H9 (cell line): ENCODE results near the gene GANAB. TPM values are rescaled to one million over a fixed set of nuclear protein-coding genes. Genes with fewer than 3 reads are reported as not detected.

Experiments used
- DNase-seq: peaks from one replicate; pipeline ENCODE4 v3.0.0-alpha.2; 2017
- H2AFZ ChIP-seq: one replicate; pipeline ENCODE4 v1.6.1; 2013; ENCODE audit warnings: mild to moderate bottlenecking, low read length, control low read depth, moderate library complexity
- H2AK5ac ChIP-seq: 2 replicates; pipeline ENCODE4 v1.6.1; 2013; ENCODE audit warnings: low read length, control low read depth, mixed read lengths; ENCODE audit not compliant: insufficient read length
- H2BK120ac ChIP-seq: one replicate; pipeline ENCODE4 v1.6.1; 2013; ENCODE audit warnings: low read depth, mild to moderate bottlenecking, low read length, control low read depth, inconsistent platforms; ENCODE audit not compliant: poor library complexity, severe bottlenecking
- H2BK12ac ChIP-seq: 2 replicates; pipeline ENCODE4 v1.6.1; 2013; ENCODE audit warnings: low read length, control low read depth, mixed read lengths, low read depth; ENCODE audit not compliant: insufficient read length
- H2BK15ac ChIP-seq: 2 replicates; pipeline ENCODE4 v1.6.1; 2013; ENCODE audit warnings: low read depth, low read length, control low read depth
- H2BK20ac ChIP-seq: one replicate; pipeline ENCODE4 v1.6.1; 2013; ENCODE audit warnings: low read depth, mild to moderate bottlenecking, low read length, control low read depth, inconsistent platforms; ENCODE audit not compliant: poor library complexity, severe bottlenecking
- H2BK5ac ChIP-seq: 2 replicates; pipeline ENCODE4 v1.6.1; 2013; ENCODE audit warnings: low read length, control low read depth, mixed read lengths; ENCODE audit not compliant: insufficient read length
- H3K14ac ChIP-seq: 2 replicates; pipeline ENCODE4 v1.6.1; 2013; ENCODE audit warnings: low read length, control low read depth; ENCODE audit not compliant: insufficient read depth
- H3K18ac ChIP-seq: 2 replicates; pipeline ENCODE4 v1.6.1; 2013; ENCODE audit warnings: low read depth, mild to moderate bottlenecking, mixed read lengths, low read length, control low read depth; ENCODE audit not compliant: insufficient read length
- H3K23ac ChIP-seq: 2 replicates; pipeline ENCODE4 v1.6.1; 2013; ENCODE audit warnings: low read length, control low read depth, mixed read lengths, low read depth; ENCODE audit not compliant: insufficient read length
- H3K23me2 ChIP-seq: 2 replicates; pipeline ENCODE4 v1.6.1; 2013; ENCODE audit warnings: low read depth, mild to moderate bottlenecking, mixed read lengths, low read length, control low read depth; ENCODE audit not compliant: insufficient read length, poor library complexity, severe bottlenecking
- H3K27ac ChIP-seq: 2 replicates; pipeline ENCODE4 v1.5.1; 2013; ENCODE audit warnings: low read length, control low read depth, mixed read lengths, low read depth; ENCODE audit not compliant: insufficient read length
- H3K27me3 ChIP-seq: 2 replicates; pipeline ENCODE4 v1.6.1; 2013; ENCODE audit warnings: low read length, control low read depth, inconsistent platforms; ENCODE audit not compliant: insufficient read depth
- H3K4ac ChIP-seq: 2 replicates; pipeline ENCODE4 v1.6.1; 2013; ENCODE audit warnings: low read depth, mild to moderate bottlenecking, control low read depth, inconsistent platforms, low read length, moderate library complexity
- H3K4me1 ChIP-seq: 2 replicates; pipeline ENCODE4 v1.6.1; 2013; ENCODE audit warnings: low read length, control low read depth, inconsistent platforms; ENCODE audit not compliant: insufficient read depth
- H3K4me2 ChIP-seq: 2 replicates; pipeline ENCODE4 v1.6.1; 2013; ENCODE audit warnings: low read length, control low read depth, mixed read lengths; ENCODE audit not compliant: insufficient read length, insufficient read depth
- H3K56ac ChIP-seq: 2 replicates; pipeline ENCODE4 v1.6.1; 2013; ENCODE audit warnings: low read depth, mild to moderate bottlenecking, mixed read lengths, low read length, control low read depth; ENCODE audit not compliant: insufficient read length
- H3K79me1 ChIP-seq: 2 replicates; pipeline ENCODE4 v1.6.1; 2013; ENCODE audit warnings: low read depth, mild to moderate bottlenecking, moderate library complexity, low read length, control low read depth, inconsistent platforms; ENCODE audit not compliant: insufficient read depth, poor library complexity, severe bottlenecking
- H3K79me2 ChIP-seq: 2 replicates; pipeline ENCODE4 v1.6.1; 2013; ENCODE audit warnings: low read length, control low read depth, inconsistent platforms; ENCODE audit not compliant: insufficient read depth
- H3K9ac ChIP-seq: 2 replicates; pipeline ENCODE4 v1.6.1; 2013; ENCODE audit warnings: low read length, control low read depth, mixed read lengths; ENCODE audit not compliant: insufficient read length; ENCODE audit errors: extremely low read depth
- H3K9me3 ChIP-seq: one replicate; pipeline ENCODE4 v1.6.1; 2013; ENCODE audit warnings: low read depth, low read length, inconsistent platforms; ENCODE audit not compliant: control insufficient read depth
- H3T11ph ChIP-seq: one replicate; pipeline ENCODE4 v1.6.1; 2013; ENCODE audit warnings: mild to moderate bottlenecking, low read length, control low read depth, inconsistent platforms
- H4K20me1 ChIP-seq: one replicate; pipeline ENCODE4 v1.6.1; 2013; ENCODE audit not compliant: control insufficient read depth, insufficient read length, insufficient read depth
- H4K5ac ChIP-seq: 2 replicates; pipeline ENCODE4 v1.6.1; 2013; ENCODE audit warnings: low read depth, mild to moderate bottlenecking, mixed read lengths, low read length, control low read depth; ENCODE audit not compliant: insufficient read length
- H4K8ac ChIP-seq: replicated peaks from 2 replicates; pipeline ENCODE4 v1.6.1; 2013; ENCODE audit warnings: low read length, control low read depth, mixed read lengths, low read depth; ENCODE audit not compliant: insufficient read length
- H4K91ac ChIP-seq: 2 replicates; pipeline ENCODE4 v1.6.1; 2013; ENCODE audit warnings: low read depth, mild to moderate bottlenecking, moderate library complexity, mixed read lengths, low read length, control low read depth; ENCODE audit not compliant: insufficient read length
- H3K27ac Mint-ChIP-seq, 3 experiments: 2 replicates in 2 of 3; 3 replicates in 1 of 3; pipeline ENCODE4 v1.8.0; 2020 to 2021; ENCODE audit warnings: mixed read lengths in 3 of 3, mild to moderate bottlenecking in 1 of 3, moderate library complexity in 1 of 3
- H3K27me3 Mint-ChIP-seq: 2 replicates; pipeline ENCODE4 v1.8.0; 2021; ENCODE audit warnings: low read depth, mild to moderate bottlenecking, moderate library complexity, mixed read lengths
- H3K36me3 Mint-ChIP-seq, 3 experiments: 2 replicates in 2 of 3; 3 replicates in 1 of 3; pipeline ENCODE4 v1.8.0; 2020 to 2021; ENCODE audit warnings: low read depth in 3 of 3, mixed read lengths in 3 of 3; ENCODE audit not compliant: insufficient read depth in 1 of 3
- H3K4me1 Mint-ChIP-seq, 2 experiments: 2 replicates each; pipeline ENCODE4 v1.8.0; 2020; ENCODE audit warnings: mixed read lengths in 2 of 2
- H3K4me3 Mint-ChIP-seq, 2 experiments: 2 replicates in 1 of 2; 3 replicates in 1 of 2; pipeline ENCODE4 v1.8.0; 2020 to 2021; ENCODE audit warnings: mild to moderate bottlenecking in 2 of 2, mixed read lengths in 2 of 2, moderate library complexity in 1 of 2
- H3K9me3 Mint-ChIP-seq, 2 experiments: 2 replicates in 1 of 2; 3 replicates in 1 of 2; pipeline ENCODE4 v1.8.0; 2020; ENCODE audit warnings: mild to moderate bottlenecking in 2 of 2, mixed read lengths in 2 of 2, moderate library complexity in 1 of 2
- WGBS: extraction: QIAGEN DNeasy Blood & Tissue Kit; methylation state at CpG from one replicate; pipeline ENCODE4 v1.1.7; 2013; ENCODE audit warnings: missing lambda C conversion rate, low lambda C conversion rate, mixed read lengths; ENCODE audit not compliant: insufficient read length; ENCODE audit errors: extremely low coverage; 5-methylcytosine and 5-hydroxymethylcytosine counted together
- total RNA-seq: library from RNA; stranded (reverse); gene quantifications from 2 replicates; pipeline ENCODE4 v1.2.1, GENCODE V29; 2021
- TF ChIP-seq, protein P1 (sequence below): fragments of 200-600 bp; sonication (generic); conservative IDR thresholded peaks from 3 replicates; pipeline ENCODE4 v1.8.0; 2021; ENCODE audit warnings: antibody characterized with exemption, mild to moderate bottlenecking

The GANAB gene
- total RNA-seq, 1 experiment from 2014 or later, result 387 TPM

DNA sequence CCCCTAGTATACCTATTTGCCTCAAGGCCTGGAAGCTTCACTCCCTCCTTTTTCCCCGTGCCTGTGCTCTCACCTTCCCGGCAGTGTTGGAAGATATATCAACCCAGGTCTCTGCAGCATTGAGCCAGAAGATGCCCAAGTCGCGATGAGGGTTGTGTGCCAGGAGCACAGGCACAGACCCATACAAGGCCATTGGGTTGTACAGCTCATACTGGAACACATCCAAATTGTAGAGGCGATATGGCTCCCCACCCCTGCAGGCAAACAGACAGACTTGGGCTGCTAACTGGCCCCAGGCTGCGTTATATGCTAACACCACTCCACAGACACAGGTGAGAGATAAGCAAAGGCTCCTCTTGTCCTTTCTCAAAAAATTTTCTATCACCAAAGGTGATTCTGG, 13.9 kb downstream of the GANAB start:
- peaks cover 70 to 97% (median 89%) of the 10 kb centered on the region in 3 experiments; a peak in 6 of 7 replicates for H3K36me3 Mint-ChIP-seq

More for the DNA sequence above, 13.9 kb downstream of the GANAB start:
- TF ChIP-seq, protein P1, sequence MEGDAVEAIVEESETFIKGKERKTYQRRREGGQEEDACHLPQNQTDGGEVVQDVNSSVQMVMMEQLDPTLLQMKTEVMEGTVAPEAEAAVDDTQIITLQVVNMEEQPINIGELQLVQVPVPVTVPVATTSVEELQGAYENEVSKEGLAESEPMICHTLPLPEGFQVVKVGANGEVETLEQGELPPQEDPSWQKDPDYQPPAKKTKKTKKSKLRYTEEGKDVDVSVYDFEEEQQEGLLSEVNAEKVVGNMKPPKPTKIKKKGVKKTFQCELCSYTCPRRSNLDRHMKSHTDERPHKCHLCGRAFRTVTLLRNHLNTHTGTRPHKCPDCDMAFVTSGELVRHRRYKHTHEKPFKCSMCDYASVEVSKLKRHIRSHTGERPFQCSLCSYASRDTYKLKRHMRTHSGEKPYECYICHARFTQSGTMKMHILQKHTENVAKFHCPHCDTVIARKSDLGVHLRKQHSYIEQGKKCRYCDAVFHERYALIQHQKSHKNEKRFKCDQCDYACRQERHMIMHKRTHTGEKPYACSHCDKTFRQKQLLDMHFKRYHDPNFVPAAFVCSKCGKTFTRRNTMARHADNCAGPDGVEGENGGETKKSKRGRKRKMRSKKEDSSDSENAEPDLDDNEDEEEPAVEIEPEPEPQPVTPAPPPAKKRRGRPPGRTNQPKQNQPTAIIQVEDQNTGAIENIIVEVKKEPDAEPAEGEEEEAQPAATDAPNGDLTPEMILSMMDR, result no peak
- DNase-seq, result no peak
- Mint-ChIP-seq H3K27me3 (peaks cover 1% of the 10 kb centered on the region; the same call in 1 of the 2 replicates), H3K27ac (peak overlapping the region in 1 of 3 experiments; percentile 41; a peak in 2 of 7 replicates), H3K9me3 (no peaks in the 10 kb centered on the region), H3K4me1 (no peaks in the 10 kb centered on the region), H3K4me3 (no peak overlapping the region)
- WGBS, result no CpG with 5 or more reads among the region's 6 CpGs
- Histone ChIP-seq H2BK20ac (no peak overlapping the region), H3K23me2 (no peaks in the 10 kb centered on the region), H3K27ac (no peak overlapping the region), H3T11ph (no peak overlapping the region), H3K27me3 (no peaks in the 10 kb centered on the region), H3K79me2 (no peaks in the 10 kb centered on the region), H3K4me2 (no peak overlapping the region), H4K8ac (no peak overlapping the region), H4K91ac (no peak overlapping the region), H3K9me3 (no peaks in the 10 kb centered on the region), H2BK12ac (no peak overlapping the region), H2BK120ac (no peak overlapping the region), H4K20me1 (no peaks in the 10 kb centered on the region), H3K9ac (no peak overlapping the region), H3K23ac (no peak overlapping the region), H2BK15ac (no peak overlapping the region), H3K18ac (no peak overlapping the region), H3K4me1 (no peaks in the 10 kb centered on the region), H3K56ac (no peak overlapping the region), H3K14ac (no peak overlapping the region), H2BK5ac (no peak overlapping the region), H2AK5ac (no peak overlapping the region), H3K4ac (no peak overlapping the region), H3K79me1 (no peaks in the 10 kb centered on the region), H4K5ac (no peak overlapping the region), H2AFZ (no peak overlapping the region)
